Measurements from ENCODE around the gene CRB2. TPM values are rescaled to one million over a fixed set of nuclear protein-coding genes. Genes with fewer than 3 reads are reported as not detected.

Gene CRB2
- total RNA-seq, 1 experiment from 2014 or later: 3.6 TPM

- no peak overlapping the region for H2BK120ac ChIP-seq (ENCODE audit: low read depth, low read length, poor library complexity, severe bottlenecking)
- no peak overlapping the region for H3K4ac ChIP-seq (ENCODE audit: low read depth, low read length)
- Mint-ChIP-seq H3K4me1 (peaks cover 2 to 6% of the 10 kb centered on the region in 2 experiments; a peak in 1 of 4 replicates), H3K27ac (no peak overlapping the region; a peak in 1 of 7 replicates), H3K4me3 (no peak overlapping the region), H3K27me3 (ENCODE audit: low read depth) (no peaks in the 10 kb centered on the region; the same call in 1 of the 2 replicates), H3K9me3 (no peaks in the 10 kb centered on the region), H3K36me3 (ENCODE audit: insufficient read depth in 1 of 3, low read depth in 3 of 3) (peaks cover 0 to 3% (median 2%) of the 10 kb centered on the region in 3 experiments; a peak in 2 of 7 replicates)
- no peak overlapping the region for H4K8ac ChIP-seq (replicated peaks; ENCODE audit: insufficient read length, low read depth, low read length)
- H4K91ac ChIP-seq (ENCODE audit: insufficient read length, low read depth, low read length): no peak overlapping the region
- H3K27me3 ChIP-seq (ENCODE audit: insufficient read depth, low read length): no peaks in the 10 kb centered on the region
- no peak overlapping the region for H4K5ac ChIP-seq (ENCODE audit: insufficient read length, low read depth, low read length)
- H3K79me1 ChIP-seq (ENCODE audit: insufficient read depth, low read depth, low read length, poor library complexity, severe bottlenecking): no peaks in the 10 kb centered on the region
- H3K14ac ChIP-seq (ENCODE audit: insufficient read depth, low read length): no peak overlapping the region
- H2BK12ac ChIP-seq (ENCODE audit: insufficient read length, low read depth, low read length): no peak overlapping the region
- H2BK15ac ChIP-seq (ENCODE audit: low read depth, low read length): no peak overlapping the region
- H3K18ac ChIP-seq (ENCODE audit: insufficient read length, low read depth, low read length): no peak overlapping the region
- no peak overlapping the region for H2BK20ac ChIP-seq (ENCODE audit: low read depth, low read length, poor library complexity, severe bottlenecking)
- H3K56ac ChIP-seq (ENCODE audit: insufficient read length, low read depth, low read length): no peak overlapping the region
- H3K4me2 ChIP-seq (ENCODE audit: insufficient read depth, insufficient read length, low read length): no peak overlapping the region
- DNase-seq: no peak
- H3K9ac ChIP-seq (ENCODE audit: extremely low read depth, insufficient read length, low read length): no peak overlapping the region
- H2AFZ ChIP-seq (ENCODE audit: low read length): no peak overlapping the region
- no peaks in the 10 kb centered on the region for H3K23me2 ChIP-seq (ENCODE audit: insufficient read length, low read depth, low read length, poor library complexity, severe bottlenecking)
- H4K20me1 ChIP-seq (ENCODE audit: control insufficient read depth, insufficient read depth, insufficient read length): no peaks in the 10 kb centered on the region
- no peak overlapping the region for H3K27ac ChIP-seq (ENCODE audit: insufficient read length, low read depth, low read length)
- H3K4me1 ChIP-seq (ENCODE audit: insufficient read depth, low read length): no peaks in the 10 kb centered on the region
- no peak overlapping the region for H3T11ph ChIP-seq (ENCODE audit: low read length)
- no peak overlapping the region for H2AK5ac ChIP-seq (ENCODE audit: insufficient read length, low read length)
- H2BK5ac ChIP-seq (ENCODE audit: insufficient read length, low read length): no peak overlapping the region
- no peak for TF ChIP-seq CTCF (conservative IDR thresholded peaks at IDR 0.05)
- no peaks in the 10 kb centered on the region for H3K79me2 ChIP-seq (ENCODE audit: insufficient read depth, low read length)
- no peak overlapping the region for H3K23ac ChIP-seq (ENCODE audit: insufficient read length, low read depth, low read length)
- H3K9me3 ChIP-seq (ENCODE audit: control insufficient read depth, low read depth, low read length): no peaks in the 10 kb centered on the region
- no CpG with 5 or more reads among the region's 27 CpGs for WGBS (ENCODE audit: extremely low coverage, insufficient read length, low lambda C conversion rate)
These were observed 27.6 kb downstream of the CRB2 start for GRCh38 chr9:123383512-123384170.

All from H9 (cell line).